Measurements from ENCODE around the gene CAMK1D.

DNA sequence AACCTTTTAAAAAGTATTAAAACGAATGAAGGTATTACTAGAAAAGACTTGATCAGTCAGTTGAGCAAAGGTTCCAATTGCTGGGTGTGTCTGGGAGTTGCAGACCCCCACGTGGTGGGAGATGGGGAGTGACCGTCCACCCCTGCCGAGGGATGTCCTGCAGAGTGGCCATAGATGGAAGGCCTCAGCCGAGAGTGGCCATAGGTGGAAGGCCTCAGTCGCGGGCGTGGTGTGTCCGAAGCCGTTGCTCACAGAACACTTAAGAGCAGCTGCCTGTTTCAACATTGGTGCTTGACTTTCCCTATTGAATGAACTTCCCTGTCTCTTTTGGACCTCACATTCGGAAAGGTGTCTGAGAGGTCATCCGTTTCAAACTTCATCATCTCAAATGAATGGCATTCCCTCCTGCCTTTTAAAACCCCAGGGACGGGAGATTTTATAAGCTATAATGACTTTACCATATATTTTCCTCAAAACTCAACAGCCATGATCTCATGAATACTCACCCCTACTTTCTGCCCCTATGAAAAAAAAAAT lies 69.4 kb downstream of the CAMK1D start:
- TF ChIP-seq RARB (CRISPR knock-in tag; IDR thresholded peaks at IDR 0.05) (no peak), ZC3H10 (CRISPR knock-in tag; IDR thresholded peaks at IDR 0.05) (no peak), ZFP30 (CRISPR knock-in tag; IDR thresholded peaks at IDR 0.05) (no peak), ESRRG (CRISPR knock-in tag; IDR thresholded peaks at IDR 0.05) (no peak), ZFP3 (CRISPR knock-in tag; IDR thresholded peaks at IDR 0.05) (no peak), ARNTL (CRISPR knock-in tag; IDR thresholded peaks at IDR 0.05; ENCODE audit: borderline replicate concordance, low read depth) (no peak), ZNF8 (CRISPR knock-in tag; IDR thresholded peaks at IDR 0.05) (no peak), ISL1 (CRISPR knock-in tag; IDR thresholded peaks at IDR 0.05) (no peak), GLIS3 (CRISPR knock-in tag; IDR thresholded peaks at IDR 0.05) (no peak)
- TF ChIP-seq, protein P1, sequence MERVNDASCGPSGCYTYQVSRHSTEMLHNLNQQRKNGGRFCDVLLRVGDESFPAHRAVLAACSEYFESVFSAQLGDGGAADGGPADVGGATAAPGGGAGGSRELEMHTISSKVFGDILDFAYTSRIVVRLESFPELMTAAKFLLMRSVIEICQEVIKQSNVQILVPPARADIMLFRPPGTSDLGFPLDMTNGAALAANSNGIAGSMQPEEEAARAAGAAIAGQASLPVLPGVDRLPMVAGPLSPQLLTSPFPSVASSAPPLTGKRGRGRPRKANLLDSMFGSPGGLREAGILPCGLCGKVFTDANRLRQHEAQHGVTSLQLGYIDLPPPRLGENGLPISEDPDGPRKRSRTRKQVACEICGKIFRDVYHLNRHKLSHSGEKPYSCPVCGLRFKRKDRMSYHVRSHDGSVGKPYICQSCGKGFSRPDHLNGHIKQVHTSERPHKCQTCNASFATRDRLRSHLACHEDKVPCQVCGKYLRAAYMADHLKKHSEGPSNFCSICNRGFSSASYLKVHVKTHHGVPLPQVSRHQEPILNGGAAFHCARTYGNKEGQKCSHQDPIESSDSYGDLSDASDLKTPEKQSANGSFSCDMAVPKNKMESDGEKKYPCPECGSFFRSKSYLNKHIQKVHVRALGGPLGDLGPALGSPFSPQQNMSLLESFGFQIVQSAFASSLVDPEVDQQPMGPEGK (CRISPR knock-in tag; IDR thresholded peaks at IDR 0.05; ENCODE audit: borderline replicate concordance): no peak
- TF ChIP-seq, protein P2, sequence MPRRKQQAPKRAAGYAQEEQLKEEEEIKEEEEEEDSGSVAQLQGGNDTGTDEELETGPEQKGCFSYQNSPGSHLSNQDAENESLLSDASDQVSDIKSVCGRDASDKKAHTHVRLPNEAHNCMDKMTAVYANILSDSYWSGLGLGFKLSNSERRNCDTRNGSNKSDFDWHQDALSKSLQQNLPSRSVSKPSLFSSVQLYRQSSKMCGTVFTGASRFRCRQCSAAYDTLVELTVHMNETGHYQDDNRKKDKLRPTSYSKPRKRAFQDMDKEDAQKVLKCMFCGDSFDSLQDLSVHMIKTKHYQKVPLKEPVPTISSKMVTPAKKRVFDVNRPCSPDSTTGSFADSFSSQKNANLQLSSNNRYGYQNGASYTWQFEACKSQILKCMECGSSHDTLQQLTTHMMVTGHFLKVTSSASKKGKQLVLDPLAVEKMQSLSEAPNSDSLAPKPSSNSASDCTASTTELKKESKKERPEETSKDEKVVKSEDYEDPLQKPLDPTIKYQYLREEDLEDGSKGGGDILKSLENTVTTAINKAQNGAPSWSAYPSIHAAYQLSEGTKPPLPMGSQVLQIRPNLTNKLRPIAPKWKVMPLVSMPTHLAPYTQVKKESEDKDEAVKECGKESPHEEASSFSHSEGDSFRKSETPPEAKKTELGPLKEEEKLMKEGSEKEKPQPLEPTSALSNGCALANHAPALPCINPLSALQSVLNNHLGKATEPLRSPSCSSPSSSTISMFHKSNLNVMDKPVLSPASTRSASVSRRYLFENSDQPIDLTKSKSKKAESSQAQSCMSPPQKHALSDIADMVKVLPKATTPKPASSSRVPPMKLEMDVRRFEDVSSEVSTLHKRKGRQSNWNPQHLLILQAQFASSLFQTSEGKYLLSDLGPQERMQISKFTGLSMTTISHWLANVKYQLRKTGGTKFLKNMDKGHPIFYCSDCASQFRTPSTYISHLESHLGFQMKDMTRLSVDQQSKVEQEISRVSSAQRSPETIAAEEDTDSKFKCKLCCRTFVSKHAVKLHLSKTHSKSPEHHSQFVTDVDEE (CRISPR knock-in tag; IDR thresholded peaks at IDR 0.05): no peak
- TF ChIP-seq, protein P3, sequence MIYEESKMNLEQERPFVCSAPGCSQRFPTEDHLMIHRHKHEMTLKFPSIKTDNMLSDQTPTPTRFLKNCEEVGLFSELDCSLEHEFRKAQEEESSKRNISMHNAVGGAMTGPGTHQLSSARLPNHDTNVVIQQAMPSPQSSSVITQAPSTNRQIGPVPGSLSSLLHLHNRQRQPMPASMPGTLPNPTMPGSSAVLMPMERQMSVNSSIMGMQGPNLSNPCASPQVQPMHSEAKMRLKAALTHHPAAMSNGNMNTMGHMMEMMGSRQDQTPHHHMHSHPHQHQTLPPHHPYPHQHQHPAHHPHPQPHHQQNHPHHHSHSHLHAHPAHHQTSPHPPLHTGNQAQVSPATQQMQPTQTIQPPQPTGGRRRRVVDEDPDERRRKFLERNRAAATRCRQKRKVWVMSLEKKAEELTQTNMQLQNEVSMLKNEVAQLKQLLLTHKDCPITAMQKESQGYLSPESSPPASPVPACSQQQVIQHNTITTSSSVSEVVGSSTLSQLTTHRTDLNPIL (CRISPR knock-in tag; IDR thresholded peaks at IDR 0.05; ENCODE audit: low read depth): no peak

Measured in SK-N-SH treated with all-trans-retinoic acid at 6 μM for 48 hours (cell line).